Astrocyte (in vitro differentiated cells and primary cell): ENCODE results near the gene ASB18. TPM values are rescaled to one million over a fixed set of nuclear protein-coding genes. Genes with fewer than 3 reads are reported as not detected.

Source experiments
- DNase-seq: peaks from one replicate; pipeline ENCODE4 v3.0.0-alpha.2; 2010; ENCODE audit warnings: low read depth
- FAIRE-seq: peaks from 2 replicates; lab custom pipeline; 2011; peaks lifted over from hg19 to GRCh38; lab: Jason Lieb, UNC
- H2AFZ ChIP-seq: 2 replicates; pipeline ENCODE4 v1.6.0; 2012; ENCODE audit warnings: low read depth, low read length, inconsistent platforms
- H3K27ac ChIP-seq: 2 replicates; pipeline ENCODE4 v1.5.1; 2011; ENCODE audit warnings: low read depth, low read length, inconsistent platforms
- H3K27me3 ChIP-seq: 2 replicates; pipeline ENCODE4 v1.6.0; 2011; ENCODE audit warnings: low read length, inconsistent platforms; ENCODE audit not compliant: insufficient read depth
- H3K36me3 ChIP-seq: 2 replicates; pipeline ENCODE4 v1.5.1; 2011; ENCODE audit warnings: low read length, inconsistent platforms; ENCODE audit not compliant: insufficient read depth
- H3K4me1 ChIP-seq: 2 replicates; pipeline ENCODE4 v1.5.1; 2011; ENCODE audit warnings: low read length, inconsistent platforms; ENCODE audit not compliant: insufficient read depth
- H3K4me2 ChIP-seq: 2 replicates; pipeline ENCODE4 v1.6.0; 2012; ENCODE audit warnings: low read length, inconsistent platforms
- H3K4me3 ChIP-seq: 2 replicates; pipeline ENCODE4 v1.5.1; 2011; ENCODE audit warnings: low read depth, mild to moderate bottlenecking, low read length, inconsistent platforms; ENCODE audit not compliant: insufficient read depth
- H3K79me2 ChIP-seq: 2 replicates; pipeline ENCODE4 v1.6.0; 2012; ENCODE audit warnings: mild to moderate bottlenecking, low read length, inconsistent platforms; ENCODE audit not compliant: insufficient read depth
- H3K9ac ChIP-seq: 2 replicates; pipeline ENCODE4 v1.6.0; 2012; ENCODE audit warnings: mild to moderate bottlenecking, low read length, inconsistent platforms
- H3K9me3 ChIP-seq: 2 replicates; pipeline ENCODE4 v1.5.1; 2012; ENCODE audit warnings: low read depth, mild to moderate bottlenecking, low read length, inconsistent platforms; ENCODE audit not compliant: insufficient read depth
- H4K20me1 ChIP-seq: 2 replicates; pipeline ENCODE4 v1.6.0; 2012; ENCODE audit warnings: low read length, inconsistent platforms; ENCODE audit not compliant: insufficient read depth
- H3K27ac Mint-ChIP-seq: one replicate; pipeline ENCODE4 v1.8.0; 2021; ENCODE audit warnings: mild to moderate bottlenecking, mixed read lengths; ENCODE audit not compliant: unreplicated experiment
- H3K27me3 Mint-ChIP-seq: one replicate; pipeline ENCODE4 v1.8.0; 2021; ENCODE audit warnings: low read depth, mixed read lengths; ENCODE audit not compliant: unreplicated experiment
- H3K36me3 Mint-ChIP-seq: one replicate; pipeline ENCODE4 v1.8.0; 2021; ENCODE audit warnings: low read depth, mixed read lengths; ENCODE audit not compliant: unreplicated experiment
- H3K4me1 Mint-ChIP-seq: one replicate; pipeline ENCODE4 v1.8.0; 2021; ENCODE audit warnings: low read depth, mixed read lengths; ENCODE audit not compliant: unreplicated experiment
- H3K4me3 Mint-ChIP-seq: one replicate; pipeline ENCODE4 v1.8.0; 2021; ENCODE audit warnings: mild to moderate bottlenecking, moderate library complexity, mixed read lengths; ENCODE audit not compliant: unreplicated experiment
- H3K9me3 Mint-ChIP-seq: one replicate; pipeline ENCODE4 v1.8.0; 2021; ENCODE audit warnings: mild to moderate bottlenecking, mixed read lengths; ENCODE audit not compliant: unreplicated experiment
- CTCF ChIP-seq: IDR thresholded peaks from 2 replicates; pipeline ENCODE4 v1.5.1; 2011; ENCODE audit warnings: low read depth, mild to moderate bottlenecking, inconsistent platforms, low read length, moderate library complexity; ENCODE audit not compliant: insufficient read depth
- EZH2 ChIP-seq: IDR thresholded peaks from 2 replicates; pipeline ENCODE4 v1.6.1; 2012; ENCODE audit warnings: mild to moderate bottlenecking, low read length, inconsistent platforms; ENCODE audit not compliant: insufficient read depth
- total RNA-seq: library from RNA; stranded (reverse); gene quantifications from 2 replicates; pipeline ENCODE4 v1.2.1, GENCODE V29; 2021

The ASB18 gene
- total RNA-seq, 1 donor from 2014 or later: not detected

DNA sequence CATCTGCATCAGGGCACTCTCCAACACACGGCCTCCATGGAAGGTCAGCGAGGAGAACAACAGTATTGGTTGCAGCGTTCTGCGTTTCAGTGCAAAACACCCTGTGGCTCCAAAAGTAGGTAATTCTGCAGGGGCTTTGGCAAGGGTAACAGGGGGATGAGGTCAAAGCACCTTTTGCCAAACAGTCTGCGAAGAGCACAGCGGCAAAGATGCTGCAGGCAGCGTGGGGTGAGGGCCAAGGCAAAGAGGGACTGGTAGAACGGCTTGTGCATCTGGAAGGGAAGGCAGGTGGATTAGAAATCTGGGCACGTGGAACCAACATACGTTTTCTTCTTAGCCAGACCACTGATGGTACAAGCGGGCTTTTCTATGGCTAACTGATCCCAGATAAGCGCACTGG is 69.4 kb downstream of the ASB18 start:
- FAIRE-seq (no peak), DNase-seq (no peak)
- H3K36me3 Mint-ChIP-seq: no peaks in the 10 kb centered on the region
- Histone ChIP-seq H3K79me2 (no peaks in the 10 kb centered on the region), H3K27me3 (no peaks in the 10 kb centered on the region), H3K27ac (no peak overlapping the region), H3K4me3 (no peak overlapping the region), H4K20me1 (no peaks in the 10 kb centered on the region), H3K9ac (no peak overlapping the region), H3K9me3 (no peaks in the 10 kb centered on the region), H3K36me3 (no peaks in the 10 kb centered on the region), H2AFZ (no peak overlapping the region), H3K4me2 (no peak overlapping the region), H3K4me1 (no peaks in the 10 kb centered on the region)
- H3K4me1 Mint-ChIP-seq: no peaks in the 10 kb centered on the region
- TF ChIP-seq CTCF (no peak), EZH2 (no peak)
- H3K27me3 Mint-ChIP-seq: peaks cover 9% of the 10 kb centered on the region
- no peak overlapping the region for H3K4me3 Mint-ChIP-seq
- no peaks in the 10 kb centered on the region for H3K9me3 Mint-ChIP-seq
- H3K27ac Mint-ChIP-seq: no peak overlapping the region

- TF ChIP-seq CTCF (no peak), EZH2 (no peak)
- DNase-seq (no peak), FAIRE-seq (no peak)
- Histone ChIP-seq H3K27me3 (no peaks in the 10 kb centered on the region), H3K4me2 (no peak overlapping the region), H3K79me2 (no peaks in the 10 kb centered on the region), H3K27ac (no peak overlapping the region), H2AFZ (no peak overlapping the region), H3K9me3 (no peaks in the 10 kb centered on the region), H3K4me1 (no peaks in the 10 kb centered on the region), H3K4me3 (no peak overlapping the region), H4K20me1 (no peaks in the 10 kb centered on the region), H3K36me3 (no peaks in the 10 kb centered on the region), H3K9ac (no peak overlapping the region)
- Mint-ChIP-seq H3K4me3 (no peak overlapping the region), H3K4me1 (no peaks in the 10 kb centered on the region), H3K27me3 (peaks cover 9% of the 10 kb centered on the region), H3K9me3 (no peaks in the 10 kb centered on the region), H3K36me3 (no peaks in the 10 kb centered on the region), H3K27ac (no peak overlapping the region)
Observed at GRCh38 chr2:236193026-236193425, 71.2 kb downstream of the ASB18 start.

DNA sequence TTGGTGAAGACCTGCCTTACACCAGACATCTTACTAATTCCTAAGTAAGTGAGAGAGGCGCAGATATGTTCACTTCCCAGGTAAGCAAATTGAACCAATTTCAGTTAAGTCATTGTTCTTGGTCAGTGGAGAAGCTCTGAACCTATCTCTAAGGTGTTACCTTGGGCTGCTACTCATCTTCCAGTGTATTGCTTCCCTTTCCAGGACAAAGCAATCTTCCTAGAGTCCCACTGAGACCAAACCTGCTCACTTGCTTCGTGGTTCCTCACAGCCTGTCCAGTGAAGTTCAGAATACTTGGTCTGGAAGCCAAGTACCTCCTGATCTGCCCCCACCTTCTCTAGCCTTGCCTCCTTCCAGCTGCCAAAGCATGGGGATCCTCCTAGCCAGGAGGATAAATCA is 73.5 kb downstream of the ASB18 start:
- no peaks in the 10 kb centered on the region for H3K79me2 ChIP-seq
- no peak for FAIRE-seq
- no peaks in the 10 kb centered on the region for H3K27me3 ChIP-seq
- H3K4me2 ChIP-seq: no peak overlapping the region
- Mint-ChIP-seq H3K27me3 (peaks cover 9% of the 10 kb centered on the region), H3K27ac (peak overlapping the region; percentile 18), H3K9me3 (peaks cover 4% of the 10 kb centered on the region), H3K4me3 (no peak overlapping the region), H3K36me3 (no peaks in the 10 kb centered on the region), H3K4me1 (no peaks in the 10 kb centered on the region)
- TF ChIP-seq EZH2: no peak
- TF ChIP-seq CTCF: no peak
- H3K9me3 ChIP-seq: no peaks in the 10 kb centered on the region
- DNase-seq: no peak
- H3K36me3 ChIP-seq: no peaks in the 10 kb centered on the region
- H2AFZ ChIP-seq: no peak overlapping the region
- H3K4me3 ChIP-seq: no peak overlapping the region
- H3K9ac ChIP-seq: no peak overlapping the region
- no peaks in the 10 kb centered on the region for H3K4me1 ChIP-seq
- H4K20me1 ChIP-seq: no peaks in the 10 kb centered on the region
- H3K27ac ChIP-seq: no peak overlapping the region
